Measurements from ENCODE around the gene FBXO2.

- TF ChIP-seq POLR2AphosphoS5 (IDR thresholded peaks at IDR 0.05) (no peak), POLR2A (IDR thresholded peaks at IDR 0.05) (no peak)
- TF ChIP-seq, protein P1, sequence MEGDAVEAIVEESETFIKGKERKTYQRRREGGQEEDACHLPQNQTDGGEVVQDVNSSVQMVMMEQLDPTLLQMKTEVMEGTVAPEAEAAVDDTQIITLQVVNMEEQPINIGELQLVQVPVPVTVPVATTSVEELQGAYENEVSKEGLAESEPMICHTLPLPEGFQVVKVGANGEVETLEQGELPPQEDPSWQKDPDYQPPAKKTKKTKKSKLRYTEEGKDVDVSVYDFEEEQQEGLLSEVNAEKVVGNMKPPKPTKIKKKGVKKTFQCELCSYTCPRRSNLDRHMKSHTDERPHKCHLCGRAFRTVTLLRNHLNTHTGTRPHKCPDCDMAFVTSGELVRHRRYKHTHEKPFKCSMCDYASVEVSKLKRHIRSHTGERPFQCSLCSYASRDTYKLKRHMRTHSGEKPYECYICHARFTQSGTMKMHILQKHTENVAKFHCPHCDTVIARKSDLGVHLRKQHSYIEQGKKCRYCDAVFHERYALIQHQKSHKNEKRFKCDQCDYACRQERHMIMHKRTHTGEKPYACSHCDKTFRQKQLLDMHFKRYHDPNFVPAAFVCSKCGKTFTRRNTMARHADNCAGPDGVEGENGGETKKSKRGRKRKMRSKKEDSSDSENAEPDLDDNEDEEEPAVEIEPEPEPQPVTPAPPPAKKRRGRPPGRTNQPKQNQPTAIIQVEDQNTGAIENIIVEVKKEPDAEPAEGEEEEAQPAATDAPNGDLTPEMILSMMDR (IDR thresholded peaks at IDR 0.05) = no peak
These were observed 31.1 kb upstream of the FBXO2 start for GRCh38 chr1:11685210-11685752.

Data from prostate gland (tissue), 2 donors.